ENCODE measurements around the gene PPP1CC.

GRCh38 chr12:110687396-110688169 is 55.1 kb downstream of the PPP1CC start:
- TF ChIP-seq CTCF (IDR thresholded peaks at IDR 0.05) = no peak
- no peak for TF ChIP-seq POLR2A (IDR thresholded peaks at IDR 0.05)
- no peak for TF ChIP-seq POLR2AphosphoS5 (IDR thresholded peaks at IDR 0.05)
- no peak for TF ChIP-seq EP300 (IDR thresholded peaks at IDR 0.05)
